Fibroblast of lung (primary cell): ENCODE data around the gene HIRA.

Experiments used
- EZH2 ChIP-seq: IDR thresholded peaks from 2 replicates; pipeline ENCODE4 v1.5.1; 2012; ENCODE audit warnings: low read length, control low read depth, mild to moderate bottlenecking; ENCODE audit errors: missing control alignments
- TF ChIP-seq, protein P1 (sequence below), 2 donors: IDR thresholded peaks in 1 of 2; conservative IDR thresholded peaks in 1 of 2; 1 replicate in 1 of 2; 2 replicates in 1 of 2; pipeline ENCODE4 v1.5.1; 2011 to 2012; ENCODE audit warnings: low read length in 2 of 2, control low read depth in 1 of 2, inconsistent platforms in 1 of 2, low read depth in 1 of 2, mild to moderate bottlenecking in 1 of 2

DNA sequence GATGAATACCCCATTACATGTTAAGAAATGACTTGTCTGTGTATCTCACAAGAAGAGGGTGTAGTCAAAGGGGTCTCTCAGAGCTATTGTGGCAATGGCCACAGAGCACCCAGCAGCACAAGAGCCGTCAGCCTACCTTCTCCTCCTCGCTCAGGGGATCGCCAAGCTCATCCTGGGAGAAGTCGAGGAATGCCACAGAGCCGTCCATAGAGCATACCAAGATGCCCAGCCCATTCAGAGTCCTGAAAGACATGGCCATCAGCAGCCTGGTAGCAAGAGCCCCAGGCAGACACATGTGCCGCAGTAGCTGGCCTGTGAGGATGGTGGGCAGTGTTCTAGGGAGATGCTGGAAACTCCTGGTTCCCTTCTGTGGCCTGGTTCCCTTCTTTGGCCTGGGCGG is 44.0 kb downstream of the HIRA start:
- TF ChIP-seq, protein P1, sequence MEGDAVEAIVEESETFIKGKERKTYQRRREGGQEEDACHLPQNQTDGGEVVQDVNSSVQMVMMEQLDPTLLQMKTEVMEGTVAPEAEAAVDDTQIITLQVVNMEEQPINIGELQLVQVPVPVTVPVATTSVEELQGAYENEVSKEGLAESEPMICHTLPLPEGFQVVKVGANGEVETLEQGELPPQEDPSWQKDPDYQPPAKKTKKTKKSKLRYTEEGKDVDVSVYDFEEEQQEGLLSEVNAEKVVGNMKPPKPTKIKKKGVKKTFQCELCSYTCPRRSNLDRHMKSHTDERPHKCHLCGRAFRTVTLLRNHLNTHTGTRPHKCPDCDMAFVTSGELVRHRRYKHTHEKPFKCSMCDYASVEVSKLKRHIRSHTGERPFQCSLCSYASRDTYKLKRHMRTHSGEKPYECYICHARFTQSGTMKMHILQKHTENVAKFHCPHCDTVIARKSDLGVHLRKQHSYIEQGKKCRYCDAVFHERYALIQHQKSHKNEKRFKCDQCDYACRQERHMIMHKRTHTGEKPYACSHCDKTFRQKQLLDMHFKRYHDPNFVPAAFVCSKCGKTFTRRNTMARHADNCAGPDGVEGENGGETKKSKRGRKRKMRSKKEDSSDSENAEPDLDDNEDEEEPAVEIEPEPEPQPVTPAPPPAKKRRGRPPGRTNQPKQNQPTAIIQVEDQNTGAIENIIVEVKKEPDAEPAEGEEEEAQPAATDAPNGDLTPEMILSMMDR (conservative IDR thresholded peaks at IDR 0.05 in 1 of 2, IDR thresholded peaks at IDR 0.05 in 1 of 2; ENCODE audit: low read depth in 1 of 2, low read length in 2 of 2): no peak
- TF ChIP-seq EZH2: no peak
